Activated naive CD4-positive, alpha-beta T cell treated with anti-CD3 and anti-CD28 coated beads, Interleukin-2, amount 10 ng/mL, durations not matched to agents 5 hours and 36 hours (primary cell): ENCODE data around the gene TMEM132C. TPM values are rescaled to one million over a fixed set of nuclear protein-coding genes. Genes with fewer than 3 reads are reported as not detected.

Experiments used
- microRNA-seq: library from miRNA; unstranded; fragments of <30 nt; microRNA quantifications from one replicate; pipeline ENCODE4 v1.2.0, GENCODE V29; 2022; ENCODE audit warnings: borderline microRNAs expressed, borderline replicate concordance
- total RNA-seq, 2 experiments: library from RNA; stranded (reverse); gene quantifications; one replicate each; pipeline ENCODE4 v1.2.3, GENCODE V29; 2021

The TMEM132C gene
- total RNA-seq = not detected

DNA sequence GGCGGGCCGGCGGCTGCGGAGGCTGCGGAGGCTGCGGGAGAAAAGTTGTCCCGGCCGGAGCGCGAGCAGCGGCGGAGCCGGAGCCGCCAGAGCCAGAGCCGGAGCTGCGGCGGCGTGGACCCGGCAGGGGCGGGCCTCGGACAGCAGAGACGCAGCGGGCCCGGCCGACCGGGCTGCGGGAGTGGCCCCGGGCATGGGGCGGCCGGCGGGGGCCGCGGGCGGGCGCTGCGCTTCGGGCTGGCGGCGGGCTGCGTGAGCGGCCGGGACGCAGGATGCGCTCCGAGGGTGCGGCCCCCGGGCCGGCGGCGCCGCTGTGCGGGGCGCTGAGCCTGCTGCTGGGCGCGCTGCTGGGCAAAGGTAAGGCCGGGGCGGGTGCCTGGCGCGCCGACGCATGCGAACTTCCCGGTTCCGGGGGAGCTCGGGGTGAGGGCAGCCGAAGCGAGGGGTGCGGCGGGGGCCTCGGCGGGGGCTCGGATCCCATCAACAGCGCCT lies at the start of gene TMEM132C:
Gene TMEM132C, plus strand, starts transcription at position 40 of the 492 bp plus-strand sequence. Its CDS starts 233 bp downstream, at position 273.

Small RNA genes within 50 kb of the gene (microRNA-seq; reads per million reads assigned to microRNA genes)
- not detected for gene MIR3612
- not detected for gene MIR4419B
